AG09309 (cell line): Measurements from ENCODE around the gene PDLIM1.
A peak's percentile ranks its signal among the peaks of the same experiment; 100 is the strongest.

Source experiments
- DNase-seq: peaks from one replicate; pipeline ENCODE4 v3.0.0-alpha.2; 2010; ENCODE audit warnings: low read depth
- H3K4me3 ChIP-seq: 2 replicates; pipeline ENCODE4 v1.5.1; 2011; ENCODE audit warnings: mild to moderate bottlenecking, low read depth, low read length, moderate library complexity; ENCODE audit not compliant: control insufficient read depth
- CTCF ChIP-seq: IDR thresholded peaks from 2 replicates; pipeline ENCODE4 v1.5.1; 2011; ENCODE audit warnings: mild to moderate bottlenecking, low read depth, low read length, inconsistent platforms; ENCODE audit not compliant: insufficient read depth, control insufficient read depth; ENCODE audit errors: missing control alignments

The PDLIM1 gene

GRCh38 chr10:95315509-95315908, 24.7 kb upstream of the PDLIM1 start:
- H3K4me3 ChIP-seq, result no peak overlapping the region
- no peak for DNase-seq
- TF ChIP-seq CTCF, result no peak

GRCh38 chr10:95314192-95314918, 23.6 kb upstream of the PDLIM1 start:
- no peak overlapping the region for H3K4me3 ChIP-seq
- DNase-seq, result no peak

GRCh38 chr10:95312986-95313495, 22.2 kb upstream of the PDLIM1 start:
- no peak overlapping the region for H3K4me3 ChIP-seq
- no peak for DNase-seq
- TF ChIP-seq CTCF, result no peak

More at GRCh38 chr10:95314192-95314918, 23.6 kb upstream of the PDLIM1 start:
- TF ChIP-seq CTCF, result no peak

- DNase-seq, result no peak
- no peak overlapping the region for H3K4me3 ChIP-seq
- no peak for TF ChIP-seq CTCF
Observed at GRCh38 chr10:95312257-95312656, 21.5 kb upstream of the PDLIM1 start.

- no peak for TF ChIP-seq CTCF
- DNase-seq, result no peak
- H3K4me3 ChIP-seq, result no peak overlapping the region
Observed at GRCh38 chr10:95309958-95310357, 19.2 kb upstream of the PDLIM1 start.

- DNase-seq, result peak; percentile 95
- no peak for TF ChIP-seq CTCF
- no peak overlapping the region for H3K4me3 ChIP-seq
Observed at GRCh38 chr10:95308389-95309302, 17.8 kb upstream of the PDLIM1 start.
